ENCODE measurements around the gene JMJD1C. TPM values are rescaled to one million over a fixed set of nuclear protein-coding genes. Genes with fewer than 3 reads are reported as not detected.

Gene JMJD1C
- total and polyA plus RNA-seq, 11 donors: 20.3 to 54.6 (median 34.1) TPM

- TF ChIP-seq POLR2A (IDR thresholded peaks at IDR 0.05): no peak
- TF ChIP-seq, protein P1, sequence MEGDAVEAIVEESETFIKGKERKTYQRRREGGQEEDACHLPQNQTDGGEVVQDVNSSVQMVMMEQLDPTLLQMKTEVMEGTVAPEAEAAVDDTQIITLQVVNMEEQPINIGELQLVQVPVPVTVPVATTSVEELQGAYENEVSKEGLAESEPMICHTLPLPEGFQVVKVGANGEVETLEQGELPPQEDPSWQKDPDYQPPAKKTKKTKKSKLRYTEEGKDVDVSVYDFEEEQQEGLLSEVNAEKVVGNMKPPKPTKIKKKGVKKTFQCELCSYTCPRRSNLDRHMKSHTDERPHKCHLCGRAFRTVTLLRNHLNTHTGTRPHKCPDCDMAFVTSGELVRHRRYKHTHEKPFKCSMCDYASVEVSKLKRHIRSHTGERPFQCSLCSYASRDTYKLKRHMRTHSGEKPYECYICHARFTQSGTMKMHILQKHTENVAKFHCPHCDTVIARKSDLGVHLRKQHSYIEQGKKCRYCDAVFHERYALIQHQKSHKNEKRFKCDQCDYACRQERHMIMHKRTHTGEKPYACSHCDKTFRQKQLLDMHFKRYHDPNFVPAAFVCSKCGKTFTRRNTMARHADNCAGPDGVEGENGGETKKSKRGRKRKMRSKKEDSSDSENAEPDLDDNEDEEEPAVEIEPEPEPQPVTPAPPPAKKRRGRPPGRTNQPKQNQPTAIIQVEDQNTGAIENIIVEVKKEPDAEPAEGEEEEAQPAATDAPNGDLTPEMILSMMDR (IDR thresholded peaks at IDR 0.05): no peak
- ATAC-seq (no peak), DNase-seq (no peak)
- WGBS, 4 donors: 76 to 83% (median 77%) methylated on average over 4 of the region's 4 CpGs
- H3K4me1 ChIP-seq: peaks cover 0 to 57% (median 14%) of the 10 kb centered on the region in 12 donors
- no peak overlapping the region for H3K4me3 ChIP-seq
- no peaks in the 10 kb centered on the region for H3K36me3 ChIP-seq
- intact Hi-C loops (cut with DNase I): no loop called here
- H3K27me3 ChIP-seq: no peaks in the 10 kb centered on the region
- H3K9me3 ChIP-seq: no peaks in the 10 kb centered on the region
- H3K27ac ChIP-seq: no peak overlapping the region
Measured at GRCh38 chr10:63221950-63222349, 243.8 kb downstream of the JMJD1C start.

DNA sequence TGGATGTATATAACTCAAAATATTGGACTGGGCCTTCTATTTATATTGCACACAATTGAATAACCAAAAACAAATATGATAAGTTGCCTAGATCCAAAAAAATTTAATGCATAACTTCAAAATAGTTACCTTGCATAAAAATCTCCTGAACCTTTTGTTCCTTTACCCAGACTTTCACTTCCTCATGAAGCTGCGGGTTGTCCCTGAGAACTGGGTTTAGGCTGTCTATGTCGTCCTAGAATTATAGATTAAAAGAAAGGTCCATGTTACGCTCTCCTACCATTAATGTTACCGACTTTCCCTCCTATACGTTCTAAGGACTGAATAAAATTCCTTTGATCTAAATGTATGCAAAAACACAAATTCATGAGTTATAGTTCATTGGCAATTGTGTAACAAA is 246.0 kb downstream of the JMJD1C start:
- intact Hi-C loops (cut with DNase I): loop anchor here (5.0 to 10.0 kb wide), 13 partner anchors 43 to 548 kb away; partner anchors contain the start of genes JMJD1C (in 5 of the 10) and REEP3 (in 1 of the 10)
- no peak overlapping the region for H3K27ac ChIP-seq
- DNase-seq (no peak), ATAC-seq (no peak)
- H3K9me3 ChIP-seq: no peaks in the 10 kb centered on the region
- H3K27me3 ChIP-seq: no peaks in the 10 kb centered on the region
- WGBS, 4 donors: 83 to 90% (median 86%) methylated on average over 5 of the region's 5 CpGs
- H3K4me3 ChIP-seq: no peak overlapping the region
- no peak for TF ChIP-seq POLR2A (IDR thresholded peaks at IDR 0.05)
- TF ChIP-seq, protein P1 (IDR thresholded peaks at IDR 0.05): no peak
- H3K4me1 ChIP-seq: peaks cover 0 to 51% (median 19%) of the 10 kb centered on the region in 12 donors
- H3K36me3 ChIP-seq: peaks cover 0 to 21% (median 6%) of the 10 kb centered on the region in 9 donors

DNA sequence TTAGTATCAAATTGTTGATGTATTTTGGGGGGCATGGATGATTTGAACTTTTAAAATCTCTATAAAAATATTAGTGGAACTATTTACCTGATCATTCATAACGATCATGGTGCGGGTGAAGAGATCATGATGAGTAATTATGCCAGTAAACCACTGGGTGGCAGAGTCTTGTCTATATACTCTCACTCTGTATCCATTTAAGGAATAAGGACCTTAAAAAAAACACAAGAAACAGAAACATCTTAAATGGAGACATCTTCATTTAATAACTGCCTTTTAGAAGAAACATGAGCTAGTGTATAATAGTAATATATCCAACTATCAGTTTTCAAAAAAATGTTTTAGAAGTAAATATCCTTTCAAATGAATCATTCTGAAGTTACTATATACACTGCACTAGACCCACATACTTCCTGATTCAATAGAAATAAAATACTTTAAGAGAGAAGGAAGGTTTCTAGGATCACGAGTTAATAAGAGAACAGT is 248.6 kb downstream of the JMJD1C start:
- ATAC-seq: peak in 3 of 4 donors; percentile 75 to 84 (median 79)
- peaks cover 0 to 63% (median 25%) of the 10 kb centered on the region in 12 donors for H3K4me1 ChIP-seq
- intact Hi-C loops (cut with DNase I): loop anchor here (2.0 to 10.0 kb wide), 16 partner anchors 45 to 550 kb away; partner anchors contain the start of genes JMJD1C (in 5 of the 10) and REEP3 (in 1 of the 10)
- WGBS, 4 donors: 4 to 9% (median 6%) methylated on average over 3 of the region's 3 CpGs
- H3K36me3 ChIP-seq: peaks cover 0 to 47% (median 32%) of the 10 kb centered on the region in 9 donors
- DNase-seq: no peak
- TF ChIP-seq POLR2A (IDR thresholded peaks at IDR 0.05): no peak
- TF ChIP-seq, protein P1 (IDR thresholded peaks at IDR 0.05): peak; percentile 55 to 80 (median 74)
- H3K9me3 ChIP-seq: no peaks in the 10 kb centered on the region
- no peak overlapping the region for H3K4me3 ChIP-seq
- H3K27me3 ChIP-seq: no peaks in the 10 kb centered on the region
- H3K27ac ChIP-seq: peak overlapping the region in 3 of 12 donors; percentile 7 to 24 (median 8)

GRCh38 chr10:63214571-63214970 is 251.2 kb downstream of the JMJD1C start:
- Histone ChIP-seq H3K27me3 (no peaks in the 10 kb centered on the region), H3K9me3 (no peaks in the 10 kb centered on the region), H3K4me1 (peaks cover 0 to 59% (median 39%) of the 10 kb centered on the region in 12 donors), H3K36me3 (peaks cover 0 to 51% (median 40%) of the 10 kb centered on the region in 9 donors), H3K27ac (peak overlapping the region in 5 of 12 donors; percentile 7 to 18 (median 16)), H3K4me3 (no peak overlapping the region)
- intact Hi-C loops (cut with DNase I): loop anchor here in 7 of 10 donors (5.0 to 10.0 kb wide), 5 partner anchors 50 to 510 kb away; partner anchors contain the start of gene JMJD1C (in 4 of the 7)
- no peak for ATAC-seq
- no peak for DNase-seq
- TF ChIP-seq, protein P1 (IDR thresholded peaks at IDR 0.05): no peak
- no peak for TF ChIP-seq POLR2A (IDR thresholded peaks at IDR 0.05)
- 35 to 49% (median 46%) methylated on average over 2 of the region's 2 CpGs for WGBS, 4 donors
